Measurements from ENCODE around the gene CFAP20DC. TPM values are rescaled to one million over a fixed set of nuclear protein-coding genes. Genes with fewer than 3 reads are reported as not detected.

Gene CFAP20DC
- total RNA-seq, 1 experiment from 2014 or later = 2.9 TPM

GRCh38 chr3:58743296-58743695, 306.5 kb downstream of the CFAP20DC start:
- DNase-seq (ENCODE audit: low read depth, low spot score) (no peak), ATAC-seq (no peak)
- Histone ChIP-seq H3K36me3 (ENCODE audit: control insufficient read depth in 1 of 2, insufficient read depth in 2 of 2, low read length in 2 of 2) (no peaks in the 10 kb centered on the region), H3K27ac (ENCODE audit: low read depth, low read length) (no peak overlapping the region), H3K4me2 (ENCODE audit: low read length) (no peak overlapping the region), H3K27me3 (ENCODE audit: insufficient read depth, low read length) (0 out of 2 replicates have a peak, but pooled peaks cover 10% of the 10 kb centered on the region), H3K9me3 (ENCODE audit: control insufficient read depth in 1 of 2, insufficient read depth in 1 of 2, low read depth in 1 of 2, low read length in 2 of 2) (no peaks in the 10 kb centered on the region), H3K79me2 (ENCODE audit: insufficient read depth, low read length) (no peaks in the 10 kb centered on the region), H3K4me3 (replicated peaks in 1 of 2; ENCODE audit: low read depth in 1 of 2, low read length in 2 of 2) (no peak overlapping the region), H2AFZ (ENCODE audit: low read depth, low read length, poor library complexity, severe bottlenecking) (no peak overlapping the region), H3K4me1 (ENCODE audit: control insufficient read depth in 1 of 2, insufficient read depth in 2 of 2, low read length in 2 of 2) (no peaks in the 10 kb centered on the region), H3K9me2 (ENCODE audit: insufficient read depth) (no peaks in the 10 kb centered on the region), H3K9ac (ENCODE audit: low read length) (no peak overlapping the region), H4K20me1 (ENCODE audit: insufficient read depth) (no peaks in the 10 kb centered on the region)
- POLR2A ChIA-PET = no interaction called here
- RAD21 ChIA-PET (ENCODE audit: low non-redundant PET in 1 of 2, low total read pairs in 2 of 2, uncharacterized antibody in 2 of 2, unreplicated experiment in 2 of 2) = no interaction called here
- intact Hi-C loops (cut with micrococcal nuclease) = no loop called here
- no TSS peak for BruUV-seq (replicated peaks)
- CTCF ChIA-PET = no interaction called here
- no peak for TF ChIP-seq EZH2phosphoT487 (IDR thresholded peaks at IDR 0.05; ENCODE audit: borderline replicate concordance)
- no peak for TF ChIP-seq YY1 (IDR thresholded peaks at IDR 0.05; ENCODE audit: extremely low read depth, insufficient replicate concordance, low read depth, low read length)
- TF ChIP-seq JUND (IDR thresholded peaks at IDR 0.05) = no peak
- TF ChIP-seq SIN3A (IDR thresholded peaks at IDR 0.05; ENCODE audit: low read depth) = no peak
- TF ChIP-seq SP1 (IDR thresholded peaks at IDR 0.05; ENCODE audit: low read depth) = no peak
- TF ChIP-seq, protein P1, sequence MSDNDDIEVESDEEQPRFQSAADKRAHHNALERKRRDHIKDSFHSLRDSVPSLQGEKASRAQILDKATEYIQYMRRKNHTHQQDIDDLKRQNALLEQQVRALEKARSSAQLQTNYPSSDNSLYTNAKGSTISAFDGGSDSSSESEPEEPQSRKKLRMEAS (IDR thresholded peaks at IDR 0.05) = no peak
- no peak for TF ChIP-seq TCF7L2 (IDR thresholded peaks at IDR 0.05; ENCODE audit: borderline replicate concordance, extremely low read depth, insufficient read depth, insufficient read length)
- no peak for TF ChIP-seq POLR2A (IDR thresholded peaks at IDR 0.05; ENCODE audit: borderline replicate concordance, extremely low read depth, insufficient read depth, insufficient read length)
- no peak for TF ChIP-seq REST (IDR thresholded peaks at IDR 0.05; ENCODE audit: low read depth)
- no peak for TF ChIP-seq EZH2 (IDR thresholded peaks at IDR 0.05)
- no peak for TF ChIP-seq ZNF274 (IDR thresholded peaks at IDR 0.05; ENCODE audit: low read depth, low read length)
- no peak for TF ChIP-seq FOSL1 (IDR thresholded peaks at IDR 0.05; ENCODE audit: low read depth)

Measured in HCT116 (cell line).